GM04504 (cell line): ENCODE measurements around the gene FAM240A.
A peak's percentile ranks its signal among the peaks of the same experiment; 100 is the strongest.

Experiments
- DNase-seq: peaks from one replicate; pipeline ENCODE4 v3.0.0-alpha.2; 2012; ENCODE audit warnings: low read depth

FAM240A gene

GRCh38 chr3:46626039-46626438 is 13.7 kb downstream of the FAM240A start:
- no peak for DNase-seq

GRCh38 chr3:46627078-46627477 is 14.8 kb downstream of the FAM240A start:
- DNase-seq: no peak

- DNase-seq: no peak
These were observed 16.6 kb downstream of the FAM240A start for GRCh38 chr3:46628901-46629369.

GRCh38 chr3:46629551-46630517 is 17.5 kb downstream of the FAM240A start:
- DNase-seq: peak; percentile 50

GRCh38 chr3:46632792-46633191 is 20.5 kb downstream of the FAM240A start:
- no peak for DNase-seq

- no peak for DNase-seq
These were observed 22.5 kb downstream of the FAM240A start for GRCh38 chr3:46634856-46635255.

- no peak for DNase-seq
These were observed 26.9 kb downstream of the FAM240A start for GRCh38 chr3:46639221-46639620.

- DNase-seq: no peak
These were observed 28.6 kb downstream of the FAM240A start for GRCh38 chr3:46640927-46641326.

- DNase-seq: no peak
These were observed 30.6 kb downstream of the FAM240A start for GRCh38 chr3:46642971-46643370.

GRCh38 chr3:46643701-46644100 is 31.4 kb downstream of the FAM240A start:
- DNase-seq: no peak

GRCh38 chr3:46646700-46647099 is 34.4 kb downstream of the FAM240A start:
- DNase-seq: peak; percentile 67

GRCh38 chr3:46648096-46648495 is 35.8 kb downstream of the FAM240A start:
- no peak for DNase-seq

GRCh38 chr3:46649436-46649835 is 37.1 kb downstream of the FAM240A start:
- no peak for DNase-seq

GRCh38 chr3:46651084-46651483 is 38.8 kb downstream of the FAM240A start:
- DNase-seq: no peak

- no peak for DNase-seq
These were observed 42.9 kb downstream of the FAM240A start for GRCh38 chr3:46655271-46655670.

- no peak for DNase-seq
These were observed 44.6 kb downstream of the FAM240A start for GRCh38 chr3:46656778-46657556.

- DNase-seq: no peak
These were observed 47.0 kb downstream of the FAM240A start for GRCh38 chr3:46659285-46659684.

- DNase-seq: no peak
These were observed 47.7 kb downstream of the FAM240A start for GRCh38 chr3:46660003-46660402.

- no peak for DNase-seq
These were observed 48.5 kb downstream of the FAM240A start for GRCh38 chr3:46660543-46661523.

- no peak for DNase-seq
These were observed 49.7 kb downstream of the FAM240A start for GRCh38 chr3:46661776-46662766.
